Stimulated activated CD4-positive, alpha-beta T cell treated with anti-CD3 and anti-CD28 coated beads, TNF-alpha, amount 100 ng/mL, for 4 hours (primary cell): ENCODE results near the gene CEP126.
"Not testable (repeated sequence)": the region's sequence is repeated elsewhere in the genome, so short reads cannot be mapped to it uniquely, and the experiment has no call there.

Experiments used
- DNase-seq, 3 experiments: peaks; one replicate each; pipeline ENCODE4 v3.0.0-alpha.2; 2020; ENCODE audit warnings: low read depth in 3 of 3

CEP126 gene

DNA sequence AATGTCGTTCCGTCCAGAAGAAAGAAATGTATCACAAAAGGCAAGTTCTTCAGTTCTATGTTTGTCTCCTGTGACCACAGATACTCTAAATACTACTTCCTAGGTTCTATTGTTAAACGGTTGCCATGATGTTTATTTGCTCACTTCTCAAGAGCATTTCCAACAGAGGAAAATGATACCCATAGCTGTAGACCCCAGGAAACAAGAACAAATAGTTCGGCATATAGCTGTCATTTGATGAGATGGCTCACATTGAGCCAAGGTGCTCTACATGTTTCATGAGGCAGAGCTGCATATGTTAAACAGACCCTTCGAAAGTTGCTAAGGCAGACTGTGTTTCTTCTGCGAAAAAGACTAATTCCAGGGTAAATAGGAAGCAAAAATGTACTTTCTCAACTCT, 16.9 kb downstream of the CEP126 start:
- DNase-seq, result no peak

GRCh38 chr11:101940901-101941520, 26.2 kb downstream of the CEP126 start:
- DNase-seq, result no peak

GRCh38 chr11:101944923-101945322, 30.1 kb downstream of the CEP126 start:
- DNase-seq, result no peak

GRCh38 chr11:101945448-101945847, 30.6 kb downstream of the CEP126 start:
- no peak for DNase-seq

DNA sequence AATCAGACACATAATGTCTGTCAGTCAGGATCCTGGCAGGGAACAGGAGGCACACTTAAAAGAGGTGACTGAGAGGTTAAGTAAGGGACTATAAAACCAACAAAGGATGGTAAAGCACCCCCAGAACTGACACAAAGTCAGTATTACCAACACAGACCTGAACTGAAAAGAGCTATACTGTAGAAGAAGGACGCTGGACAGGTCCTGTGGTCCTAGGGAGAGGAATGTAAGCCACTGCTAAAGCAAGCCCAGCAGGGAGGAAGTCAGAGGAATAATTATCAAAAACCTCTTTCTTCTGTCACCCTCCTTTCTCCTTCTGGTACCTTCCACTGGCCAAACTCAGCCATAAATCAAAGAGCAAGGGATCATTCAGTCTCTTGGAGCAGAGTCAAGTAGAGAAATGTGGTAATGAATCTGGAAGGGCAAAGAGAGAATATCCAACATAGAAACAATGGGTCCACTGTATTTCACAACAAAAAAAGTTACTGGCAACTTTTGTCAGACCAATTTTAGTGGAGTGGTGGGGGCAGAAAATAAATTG, 34.9 kb downstream of the CEP126 start:
- no peak for DNase-seq

- DNase-seq, result no peak
These were observed 40.5 kb downstream of the CEP126 start for GRCh38 chr11:101955278-101955677.

GRCh38 chr11:101955701-101956100, 40.9 kb downstream of the CEP126 start:
- DNase-seq, result no peak

DNA sequence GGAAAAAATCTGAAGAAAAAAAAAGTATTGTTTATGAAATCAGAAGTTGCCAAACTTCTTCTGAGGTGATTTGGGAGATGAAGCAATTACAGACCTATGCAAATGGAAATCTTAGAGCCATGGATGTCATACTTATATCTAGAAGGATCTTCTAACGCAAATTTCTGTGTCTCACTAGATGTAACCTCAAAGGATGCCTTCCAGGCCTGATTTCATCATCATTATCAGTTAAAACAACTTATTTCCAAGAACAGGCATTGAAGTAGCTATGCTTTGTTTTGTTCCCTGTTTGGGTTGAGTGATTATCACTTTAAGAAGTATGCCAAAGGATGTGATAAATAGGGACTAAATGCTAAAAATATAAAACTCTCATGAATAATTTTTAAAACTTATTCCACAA, 45.4 kb downstream of the CEP126 start:
- no peak for DNase-seq

- not testable (repeated sequence) for DNase-seq
These were observed 49.4 kb downstream of the CEP126 start for GRCh38 chr11:101964200-101964599.

GRCh38 chr11:101974255-101974654, 59.4 kb downstream of the CEP126 start:
- no peak for DNase-seq

GRCh38 chr11:101974771-101975170, 60.0 kb downstream of the CEP126 start:
- no peak for DNase-seq

DNA sequence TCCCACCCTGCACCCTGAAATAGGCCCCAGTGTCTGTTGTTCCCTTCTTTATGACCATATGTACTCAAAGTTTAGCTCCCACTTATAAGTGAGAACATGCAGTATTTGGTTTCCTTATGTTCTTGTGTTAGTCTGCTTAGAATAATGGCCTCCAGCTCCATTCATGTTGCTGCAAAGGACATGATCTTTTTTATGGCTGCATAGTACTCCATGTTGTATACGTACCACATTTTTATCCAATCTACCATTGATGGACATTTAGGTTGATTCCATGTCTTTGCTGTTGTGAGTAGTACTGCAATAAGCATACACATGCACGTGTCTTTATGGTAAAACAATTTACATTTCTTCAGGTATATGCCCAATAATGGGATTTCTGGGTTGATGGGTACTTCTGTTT, 60.9 kb downstream of the CEP126 start:
- DNase-seq, result no peak

GRCh38 chr11:101987370-101987769, 72.6 kb downstream of the CEP126 start:
- no peak for DNase-seq

DNA sequence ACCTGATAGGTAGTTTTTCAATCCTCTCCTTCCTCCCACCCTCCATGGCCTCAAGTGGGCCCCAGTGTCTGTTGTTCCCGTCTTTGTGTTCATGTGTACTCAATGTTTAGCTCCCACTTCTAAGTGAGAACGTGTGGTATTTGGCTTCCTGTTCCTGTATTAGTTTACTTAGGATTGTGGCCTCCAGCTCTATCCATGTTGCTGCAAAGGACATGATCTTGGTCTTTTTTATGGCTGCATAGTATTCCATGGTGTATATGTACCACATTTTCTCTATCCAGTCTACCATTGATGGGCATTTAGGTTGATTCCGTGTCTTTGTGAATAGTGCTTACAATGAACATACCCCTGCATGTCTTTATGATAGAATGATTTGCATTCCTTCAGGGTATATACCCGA, 78.4 kb downstream of the CEP126 start:
- DNase-seq, result no peak

GRCh38 chr11:101994052-101994469, 79.3 kb downstream of the CEP126 start:
- not testable (repeated sequence) for DNase-seq

DNA sequence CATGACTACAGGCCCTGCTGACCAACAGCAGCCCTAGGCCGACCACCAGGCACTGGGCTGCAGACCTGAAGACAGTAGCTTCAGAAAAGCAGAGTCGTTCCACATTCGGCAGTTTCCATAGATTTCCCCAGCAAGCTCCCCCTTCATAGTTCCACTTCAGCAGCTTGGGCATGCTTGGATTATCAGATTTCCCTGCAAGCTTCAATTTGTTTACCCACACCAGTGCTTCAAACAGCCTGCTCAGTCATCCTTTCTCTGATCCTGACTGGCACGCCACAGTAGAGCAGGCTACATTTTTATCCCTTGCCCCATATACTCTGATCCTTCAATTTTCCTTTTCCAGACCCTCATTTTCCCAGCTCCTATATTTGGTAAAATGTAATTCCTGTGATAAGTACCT, 81.3 kb downstream of the CEP126 start:
- DNase-seq, result no peak

GRCh38 chr11:102001657-102002338, 87.0 kb downstream of the CEP126 start:
- DNase-seq, result no peak

GRCh38 chr11:102004220-102004619, 89.4 kb downstream of the CEP126 start:
- no peak for DNase-seq

DNA sequence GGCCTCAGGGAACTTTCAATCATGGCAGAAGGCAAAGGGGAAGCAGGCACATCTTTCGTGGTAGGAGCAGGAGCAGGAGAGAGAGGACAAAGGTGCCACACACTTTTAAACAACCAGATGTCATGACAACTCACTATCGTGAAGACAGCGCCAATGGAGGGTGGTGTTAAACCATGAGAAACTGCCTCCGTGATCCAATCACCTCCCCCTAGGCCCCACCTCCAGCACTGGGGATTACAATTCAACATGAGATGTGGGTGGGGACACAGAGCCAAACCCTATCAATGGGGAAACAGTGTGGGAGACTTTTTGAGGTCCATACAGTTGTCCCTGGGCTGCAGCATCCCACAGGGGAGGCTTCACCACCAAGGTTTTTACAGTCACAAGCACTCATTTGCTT, 90.5 kb downstream of the CEP126 start:
- no peak for DNase-seq

GRCh38 chr11:102006835-102007566, 92.2 kb downstream of the CEP126 start:
- DNase-seq, result no peak

DNA sequence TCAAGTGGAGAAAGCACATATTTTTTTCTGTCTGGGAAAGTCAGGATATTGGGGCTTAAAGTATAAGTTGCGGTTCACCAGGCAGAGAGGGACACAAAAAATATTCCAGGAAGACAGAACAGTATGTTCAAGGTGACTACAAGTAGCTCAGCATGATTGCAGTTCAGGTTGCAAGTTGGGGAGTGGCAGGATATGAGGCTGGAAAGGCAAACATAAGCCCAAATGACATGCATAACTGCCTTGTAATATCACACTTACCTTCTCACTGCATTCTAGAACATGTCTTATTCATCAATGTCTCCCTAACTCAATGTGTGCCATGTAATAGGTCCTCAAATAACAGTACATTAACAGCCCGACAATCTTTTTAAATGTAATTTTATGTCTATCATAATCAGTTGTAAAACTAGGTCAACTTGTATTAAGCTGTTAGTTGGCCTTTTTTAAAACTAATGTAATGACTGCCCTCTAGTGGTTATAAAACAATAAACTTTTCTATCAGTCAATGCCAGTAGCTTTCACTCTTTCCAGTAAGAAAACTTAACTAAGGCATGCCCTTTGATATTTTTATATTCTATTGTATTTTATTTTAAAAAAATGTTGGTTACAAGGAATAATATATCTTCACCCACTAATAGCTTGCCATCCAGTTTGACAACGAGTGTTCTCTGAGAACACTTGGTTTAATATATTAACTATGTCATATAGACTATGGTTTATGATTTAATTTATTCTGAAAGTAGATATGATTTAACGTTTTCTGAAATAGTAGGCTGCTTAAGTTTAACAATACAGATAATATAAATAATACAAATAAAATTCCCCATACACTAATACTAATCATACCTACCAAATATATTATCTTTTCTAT, 93.0 kb downstream of the CEP126 start:
- no peak for DNase-seq
